Activated CD4-positive, alpha-beta T cell treated with anti-CD3 and anti-CD28 coated beads, Interleukin-2, amount 50 U/mL, for 1 hour (primary cell): Measurements from ENCODE around the gene WNT8A.
"Not testable (repeated sequence)": the region's sequence is repeated elsewhere in the genome, so short reads cannot be mapped to it uniquely, and the experiment has no call there.

Experiments used
- DNase-seq: peaks from one replicate; pipeline ENCODE4 v3.0.0-alpha.2; 2020

Gene WNT8A, protein sequence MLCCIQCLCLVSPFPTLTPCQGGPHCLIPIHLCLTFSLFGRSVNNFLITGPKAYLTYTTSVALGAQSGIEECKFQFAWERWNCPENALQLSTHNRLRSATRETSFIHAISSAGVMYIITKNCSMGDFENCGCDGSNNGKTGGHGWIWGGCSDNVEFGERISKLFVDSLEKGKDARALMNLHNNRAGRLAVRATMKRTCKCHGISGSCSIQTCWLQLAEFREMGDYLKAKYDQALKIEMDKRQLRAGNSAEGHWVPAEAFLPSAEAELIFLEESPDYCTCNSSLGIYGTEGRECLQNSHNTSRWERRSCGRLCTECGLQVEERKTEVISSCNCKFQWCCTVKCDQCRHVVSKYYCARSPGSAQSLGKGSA

DNA sequence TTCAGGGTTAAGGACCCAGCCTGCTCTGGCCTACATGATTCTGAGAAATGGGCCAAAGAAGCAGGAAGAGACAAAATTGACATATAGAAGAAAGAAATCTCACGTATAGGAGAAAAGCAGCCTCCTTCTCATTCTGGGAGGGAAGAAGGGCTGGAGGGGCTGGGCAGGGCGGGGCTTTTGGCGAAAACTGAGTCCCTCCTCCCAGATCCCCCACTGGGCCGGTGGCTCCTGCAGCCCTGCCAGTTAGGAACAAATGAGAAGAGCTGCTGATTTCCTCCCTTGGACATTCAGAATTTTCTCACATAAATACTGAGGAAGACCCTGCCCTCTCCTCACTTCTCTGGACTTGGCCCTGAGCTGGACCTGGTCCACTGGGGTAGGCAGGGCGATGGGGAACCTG, at the start of gene WNT8A:
TSS of gene WNT8A (plus strand) at position 332 of the 400 bp plus-strand sequence. CDS start 95 bp downstream, outside the sequence.
- no peak for DNase-seq

DNA sequence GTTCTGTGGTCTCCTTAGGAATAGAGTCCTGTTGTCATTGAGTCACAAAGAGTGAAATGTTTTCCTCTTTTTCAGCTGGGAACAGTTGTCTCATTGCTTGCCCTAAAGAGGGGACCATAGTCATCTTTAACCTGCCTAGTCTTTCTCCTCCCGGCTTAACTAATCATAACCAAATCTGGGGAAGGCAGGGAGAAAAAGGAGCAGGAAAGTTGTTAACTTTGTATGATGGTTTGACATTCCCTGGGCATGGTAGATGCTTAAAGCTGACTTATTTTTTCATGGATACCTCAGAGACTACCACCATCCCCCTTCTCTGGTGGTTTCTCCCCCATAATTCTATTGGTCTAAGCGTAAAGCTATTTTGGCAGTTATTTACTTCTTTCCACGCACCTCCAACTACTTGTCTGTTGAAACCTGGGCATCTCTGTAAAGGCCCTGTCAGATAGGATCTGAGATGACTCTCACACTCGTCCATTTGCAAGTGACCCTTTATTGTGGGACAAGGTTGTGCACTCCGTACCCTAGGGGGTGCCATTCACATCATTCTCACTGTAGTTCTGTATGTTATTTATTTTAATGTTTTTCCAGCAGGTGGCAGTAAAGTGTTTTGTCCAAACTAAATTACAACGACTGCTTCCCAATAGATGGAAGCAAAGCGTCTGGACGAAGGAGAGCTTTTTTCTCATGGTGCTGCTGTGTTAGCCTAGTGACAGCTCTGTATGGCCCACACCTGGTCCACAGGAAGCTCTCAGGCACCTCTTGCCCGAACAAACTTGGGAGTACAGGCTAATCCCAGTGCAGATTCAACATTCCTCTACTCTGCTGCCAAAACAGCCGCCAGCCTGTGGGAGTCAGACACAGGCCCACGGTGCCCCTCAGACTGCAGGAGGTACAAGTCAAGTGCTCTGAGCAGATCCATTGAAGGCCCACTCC, 48.0 kb upstream of the WNT8A start:
- peak; percentile 46 for DNase-seq

DNA sequence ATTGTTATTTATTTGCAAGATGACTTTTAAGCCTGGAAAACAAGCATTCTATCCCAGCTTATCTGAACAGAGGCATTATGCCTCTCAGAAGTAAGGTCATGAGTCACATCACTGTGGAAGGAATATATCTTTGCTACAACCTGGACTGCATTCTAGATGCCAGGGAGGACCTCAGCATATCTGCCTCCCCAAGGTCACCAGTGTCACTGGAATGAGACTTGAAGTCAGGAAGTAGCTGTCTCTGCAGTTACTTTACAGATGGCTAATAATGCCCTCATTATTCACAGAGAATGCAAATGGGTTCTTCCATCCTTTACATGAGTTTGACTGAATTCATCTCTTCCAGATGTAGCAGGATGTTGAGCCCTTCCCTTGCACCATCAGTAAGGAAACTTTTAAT, 46.6 kb upstream of the WNT8A start:
- DNase-seq = no peak

DNA sequence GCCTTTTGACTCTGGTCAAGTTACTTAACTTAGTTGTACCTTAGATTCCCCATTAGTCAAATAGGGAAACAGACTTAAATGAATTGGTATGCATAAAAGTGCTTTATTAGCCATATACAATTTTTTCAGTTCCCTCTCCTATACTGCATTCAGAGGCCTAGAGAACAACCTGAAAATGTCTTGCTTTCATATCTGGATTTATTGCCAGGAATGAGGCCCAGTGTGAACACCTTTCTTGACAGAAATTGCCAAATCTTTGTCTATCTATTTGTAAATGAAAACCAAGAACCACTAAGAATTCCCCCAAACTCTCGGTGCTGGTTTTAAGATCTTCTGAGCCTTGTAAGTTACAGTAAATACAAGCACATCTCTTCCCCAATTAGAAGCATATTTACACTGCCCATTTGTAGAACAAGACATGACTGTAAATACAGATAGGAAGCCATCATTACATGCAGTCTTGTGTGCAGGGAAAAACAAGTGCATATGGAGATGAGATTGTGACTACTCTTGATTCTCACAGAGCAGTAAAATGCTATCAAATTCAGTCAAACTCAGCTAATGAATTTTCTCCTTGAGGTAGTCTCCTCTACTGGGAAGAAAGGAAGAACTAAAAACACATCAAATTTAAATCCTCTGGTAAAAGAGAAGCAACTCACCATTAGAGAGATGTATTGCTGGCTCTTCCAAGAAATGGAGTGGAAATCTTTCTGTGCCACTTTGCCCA, 45.8 kb upstream of the WNT8A start:
- no peak for DNase-seq

DNA sequence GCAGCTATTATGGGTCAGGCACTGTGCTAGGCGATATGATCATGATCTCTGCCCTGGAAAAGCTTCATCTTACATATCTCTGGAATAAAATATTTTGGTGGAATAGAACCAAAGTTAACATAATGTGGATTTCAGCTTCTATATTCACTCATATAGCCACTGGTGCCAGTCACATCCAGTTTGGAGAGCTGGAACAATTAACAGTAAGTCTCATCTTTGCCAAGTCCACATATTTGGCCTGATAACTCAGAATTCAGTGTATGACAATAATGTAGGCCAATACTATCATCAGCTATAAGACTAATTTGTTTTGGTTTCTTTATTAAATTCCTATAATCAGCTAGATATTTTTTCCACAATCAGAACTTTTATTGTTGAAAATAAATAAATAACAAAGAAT, 45.0 kb upstream of the WNT8A start:
- no peak for DNase-seq

DNA sequence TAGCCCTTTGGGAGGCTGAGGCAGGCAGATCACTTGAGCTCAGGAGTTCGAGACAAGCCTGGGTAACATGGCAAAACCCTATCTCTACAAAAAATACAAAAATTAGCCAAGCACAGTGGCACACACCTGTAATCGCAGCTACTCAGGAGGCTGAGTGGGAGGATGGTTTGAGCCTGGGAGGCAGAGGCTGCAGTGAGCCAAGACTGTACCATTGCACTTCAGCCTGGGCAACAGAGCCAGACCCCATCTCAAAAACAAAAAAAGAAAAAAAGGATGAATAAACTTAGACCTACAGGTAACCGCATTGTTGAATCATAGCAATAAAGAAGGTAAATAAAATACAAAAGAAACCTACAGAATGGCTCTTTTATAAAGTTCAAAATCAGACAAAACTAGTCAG, 38.5 kb upstream of the WNT8A start:
- DNase-seq = not testable (repeated sequence)

DNA sequence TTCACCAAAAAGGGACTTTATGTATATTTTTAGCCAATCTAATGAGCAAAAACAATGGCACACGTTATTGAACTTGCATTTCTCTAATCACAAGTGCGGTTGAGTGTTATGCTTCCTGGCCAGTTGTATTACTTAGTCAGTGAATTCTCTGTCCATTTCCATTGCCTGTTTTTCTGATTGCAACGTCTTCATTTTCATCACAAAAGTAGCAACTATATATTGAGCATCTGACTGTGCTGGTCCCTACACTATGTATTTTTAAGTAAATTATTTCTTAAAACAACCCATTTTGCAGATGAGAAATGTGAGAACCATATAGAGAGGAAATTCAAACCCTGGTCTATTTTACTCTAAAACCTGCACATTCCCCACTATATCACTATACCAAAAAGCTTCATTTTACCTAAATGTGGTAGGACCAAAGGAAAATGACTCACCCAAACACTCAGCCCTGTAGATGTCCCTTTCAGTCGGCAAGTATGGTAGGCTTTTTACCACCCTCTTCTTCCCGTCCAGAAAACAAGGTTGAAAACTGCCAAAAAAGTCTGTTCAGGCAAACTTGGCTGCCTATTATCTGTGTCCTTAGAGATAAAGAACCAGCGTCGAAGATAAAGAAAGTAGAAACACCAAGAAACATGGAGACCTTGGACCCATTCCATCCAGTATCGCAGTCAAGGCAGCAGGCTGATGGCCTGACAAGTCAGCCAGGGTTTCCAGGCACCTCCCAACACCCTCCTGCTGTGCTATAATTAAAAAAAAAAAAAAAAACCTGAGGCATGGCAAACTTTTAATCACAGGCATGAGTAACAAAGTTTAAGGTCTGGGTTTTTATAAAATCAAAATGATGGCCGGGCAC, 32.2 kb upstream of the WNT8A start:
- DNase-seq = no peak

DNA sequence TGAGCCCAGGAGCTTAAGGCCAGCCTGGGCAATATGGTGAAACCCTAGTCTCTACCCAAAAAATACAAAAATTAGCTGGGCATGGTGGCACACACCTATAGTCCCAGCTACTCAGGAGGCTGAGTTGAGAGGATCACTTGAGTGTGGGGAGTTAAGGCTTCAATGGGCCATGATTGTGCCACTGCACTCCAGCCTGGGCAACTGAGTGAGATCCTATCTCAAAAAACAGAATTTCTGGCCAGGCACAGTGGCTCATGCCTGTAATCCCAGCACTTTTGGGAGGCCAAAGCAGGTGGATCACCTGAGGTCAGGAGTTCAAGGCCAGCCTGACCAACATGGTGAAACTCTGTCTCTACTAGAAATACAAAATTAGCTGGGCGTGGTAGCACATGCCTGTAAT, 31.1 kb upstream of the WNT8A start:
- DNase-seq = not testable (repeated sequence)

DNA sequence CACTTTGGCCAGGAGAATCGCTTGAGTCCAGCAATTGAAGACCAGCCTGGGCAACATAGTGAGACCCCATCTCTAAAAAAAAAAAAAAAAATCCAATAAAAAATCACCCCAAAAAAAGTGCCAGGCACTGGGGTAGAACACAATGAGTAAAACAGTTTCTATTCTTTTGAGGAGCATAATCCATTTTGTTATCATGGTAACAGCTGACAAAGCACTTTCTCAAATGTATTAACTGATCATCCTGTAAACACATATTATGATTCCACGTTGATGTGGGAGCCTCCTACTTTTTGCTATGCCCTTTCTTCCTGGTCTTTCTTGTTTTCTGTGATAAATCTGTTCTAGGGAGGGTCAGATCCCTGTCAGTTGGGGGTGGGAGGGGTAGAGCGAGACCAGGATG, 30.3 kb upstream of the WNT8A start:
- no peak for DNase-seq

DNA sequence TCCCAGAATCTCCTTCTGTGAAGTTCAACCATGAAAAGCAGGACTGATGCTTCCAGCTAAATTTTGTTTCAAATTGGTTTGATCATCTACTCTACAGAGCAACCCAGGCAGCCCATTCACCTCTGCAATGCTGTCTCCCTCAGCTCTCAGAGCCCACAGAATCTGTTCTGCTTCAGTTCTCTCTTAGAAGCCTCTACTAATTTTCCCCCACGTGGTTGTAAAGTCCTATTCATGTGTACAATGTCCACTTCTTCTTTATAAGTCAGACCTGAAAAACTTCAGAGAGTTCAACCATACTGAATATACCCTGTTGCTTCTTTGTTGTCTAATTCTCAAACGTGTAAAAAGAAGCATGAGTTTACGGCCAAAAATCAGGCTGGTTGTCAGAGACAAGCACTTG, 29.6 kb upstream of the WNT8A start:
- no peak for DNase-seq

DNA sequence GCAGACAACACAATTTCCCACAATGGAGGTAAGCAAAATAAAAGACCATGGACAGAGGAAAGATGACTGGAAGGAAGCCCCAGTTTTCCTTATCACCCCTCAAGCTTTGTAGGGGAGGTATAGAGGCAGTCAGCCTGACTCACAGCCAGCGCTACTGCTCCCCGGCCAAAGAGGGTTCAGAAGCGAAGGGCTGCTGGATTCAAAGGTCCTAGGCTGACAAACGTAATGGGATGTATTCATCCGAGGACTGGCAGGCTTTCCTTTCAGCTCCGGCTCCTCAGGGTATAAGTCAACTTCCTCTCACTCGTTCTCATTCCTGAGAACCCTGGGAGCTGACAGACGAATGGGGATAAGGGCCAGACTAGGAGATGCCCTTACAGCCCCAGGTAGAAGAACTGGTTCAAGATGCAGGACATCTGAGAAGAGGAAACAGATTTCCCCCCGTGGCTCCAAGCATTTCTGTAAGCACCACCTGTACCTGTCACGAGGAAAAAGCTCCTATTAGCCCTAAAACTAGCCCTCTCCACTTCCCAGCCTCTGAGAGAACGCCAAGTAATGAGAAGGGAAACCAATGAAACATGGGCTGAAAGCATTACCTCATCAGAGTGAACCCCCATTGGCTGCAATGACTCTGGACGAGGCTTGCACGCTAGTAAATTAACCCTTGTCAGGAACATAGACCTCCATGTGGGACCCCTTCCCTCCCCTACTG, 28.8 kb upstream of the WNT8A start:
- DNase-seq = no peak

DNA sequence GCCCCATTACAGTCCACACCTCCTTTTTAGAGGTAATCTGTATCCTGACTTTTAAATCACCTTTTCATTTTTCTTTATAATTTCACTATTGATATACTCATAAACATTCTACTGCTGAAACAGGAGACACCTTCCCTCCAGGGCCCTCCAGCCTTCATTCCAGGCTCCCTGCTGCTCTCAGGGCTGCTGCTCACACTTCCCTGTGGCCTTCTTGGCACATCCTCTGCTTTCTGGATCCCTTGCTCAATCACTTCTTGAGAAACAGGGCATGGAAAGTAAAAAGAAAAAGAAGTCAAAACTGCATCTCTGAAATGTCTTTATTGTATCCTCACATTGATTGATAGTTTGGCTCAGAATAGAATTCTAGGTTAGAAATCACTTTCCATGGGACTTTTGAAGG, 19.3 kb upstream of the WNT8A start:
- DNase-seq = no peak

DNA sequence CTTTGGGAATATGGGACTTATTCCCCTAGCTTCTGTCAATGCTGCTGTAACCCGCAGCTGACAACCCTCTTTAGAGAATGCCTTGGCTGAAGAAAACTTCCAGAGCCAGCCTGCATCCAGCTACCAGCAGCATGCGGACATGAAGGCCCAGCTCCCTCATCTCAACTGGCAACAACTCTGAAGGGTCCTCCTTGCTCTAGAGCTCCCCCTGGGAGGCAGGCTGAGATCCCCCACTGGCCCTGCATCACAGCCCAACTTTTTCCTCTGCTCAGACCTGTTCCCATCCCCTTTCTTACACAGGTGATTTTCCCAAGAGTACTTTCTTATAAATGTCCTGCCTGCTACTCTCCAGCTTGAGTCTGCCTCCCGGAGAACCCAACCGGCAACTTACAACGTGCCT, 18.7 kb upstream of the WNT8A start:
- DNase-seq = no peak

DNA sequence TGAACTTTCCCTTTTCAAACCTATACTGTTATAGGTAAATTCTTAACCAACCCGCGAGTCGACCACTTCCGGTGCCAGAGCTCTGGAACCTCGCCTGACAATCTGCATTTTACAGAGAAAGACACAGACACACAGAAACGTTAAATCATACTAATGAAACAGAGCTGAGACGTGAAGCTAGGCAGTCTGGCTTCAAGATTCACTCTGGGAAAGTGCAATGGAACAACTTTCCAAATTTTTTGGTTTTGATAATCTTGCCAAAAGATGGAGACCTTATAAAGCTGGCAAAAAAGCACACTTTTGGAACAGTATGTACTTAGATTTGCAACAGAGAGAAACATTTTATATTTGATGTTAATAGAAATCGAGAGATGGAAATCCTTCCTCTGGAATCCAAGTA, 15.9 kb upstream of the WNT8A start:
- no peak for DNase-seq

DNA sequence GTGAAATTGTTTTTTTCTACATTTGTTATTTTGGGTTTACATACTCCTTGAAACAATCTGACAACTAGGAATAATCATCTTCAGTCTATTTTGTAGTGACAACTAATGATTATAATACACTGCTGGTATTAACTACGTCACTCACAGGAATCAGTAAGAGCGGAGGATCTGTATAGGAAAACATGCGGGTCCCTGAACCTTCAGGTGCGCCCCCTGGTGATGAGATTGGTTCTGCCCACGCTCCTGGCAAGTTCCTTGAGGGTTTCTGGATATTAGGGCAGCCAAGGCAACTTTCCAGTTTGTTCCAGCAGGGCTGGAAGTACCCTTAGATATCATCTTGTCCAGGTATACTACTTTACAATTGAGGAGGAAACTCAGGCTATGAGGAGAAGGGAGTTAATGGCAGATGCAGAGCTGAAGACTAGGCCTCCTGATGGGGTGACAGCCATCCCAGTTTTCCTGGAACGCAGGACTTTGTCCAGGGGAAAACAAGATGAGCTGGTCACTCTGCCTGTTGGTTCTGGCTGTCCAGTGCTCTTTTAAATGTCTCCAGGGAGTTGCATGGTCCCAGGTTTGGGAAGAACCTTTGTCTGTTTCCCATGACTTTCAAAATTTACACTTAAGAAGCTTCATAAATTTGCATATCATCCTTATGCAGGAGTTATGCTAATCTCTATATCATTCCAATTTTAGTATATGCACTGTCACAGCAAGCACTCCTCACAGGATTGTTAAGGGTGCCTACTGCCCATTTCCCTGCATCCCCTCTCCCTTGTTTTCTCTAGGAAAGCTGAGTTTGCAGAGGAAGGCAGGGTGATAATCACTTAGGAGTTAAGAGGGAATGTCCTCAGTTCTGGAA, 14.9 kb upstream of the WNT8A start:
- peak; percentile 75 for DNase-seq

DNA sequence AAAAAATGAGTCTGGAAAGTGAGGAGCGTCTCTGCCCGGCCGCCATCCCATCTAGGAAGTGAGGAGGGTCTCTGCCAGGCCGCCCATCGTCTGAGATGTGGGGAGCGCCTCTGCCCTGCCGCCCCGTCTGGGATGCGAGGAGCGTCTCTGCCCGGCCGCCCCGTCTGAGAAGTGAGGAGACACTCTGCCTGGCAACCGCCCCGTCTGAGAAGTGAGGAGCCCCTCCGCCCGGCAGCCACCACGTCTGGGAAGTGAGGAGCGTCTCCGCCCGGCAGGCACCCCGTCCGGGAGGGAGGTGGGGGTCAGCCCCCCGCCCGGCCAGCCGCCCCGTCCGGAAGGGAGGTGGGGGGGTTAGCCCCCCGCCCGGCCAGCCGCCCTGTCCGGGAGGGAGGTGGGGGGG, 13.8 kb upstream of the WNT8A start:
- DNase-seq = not testable (repeated sequence)

DNA sequence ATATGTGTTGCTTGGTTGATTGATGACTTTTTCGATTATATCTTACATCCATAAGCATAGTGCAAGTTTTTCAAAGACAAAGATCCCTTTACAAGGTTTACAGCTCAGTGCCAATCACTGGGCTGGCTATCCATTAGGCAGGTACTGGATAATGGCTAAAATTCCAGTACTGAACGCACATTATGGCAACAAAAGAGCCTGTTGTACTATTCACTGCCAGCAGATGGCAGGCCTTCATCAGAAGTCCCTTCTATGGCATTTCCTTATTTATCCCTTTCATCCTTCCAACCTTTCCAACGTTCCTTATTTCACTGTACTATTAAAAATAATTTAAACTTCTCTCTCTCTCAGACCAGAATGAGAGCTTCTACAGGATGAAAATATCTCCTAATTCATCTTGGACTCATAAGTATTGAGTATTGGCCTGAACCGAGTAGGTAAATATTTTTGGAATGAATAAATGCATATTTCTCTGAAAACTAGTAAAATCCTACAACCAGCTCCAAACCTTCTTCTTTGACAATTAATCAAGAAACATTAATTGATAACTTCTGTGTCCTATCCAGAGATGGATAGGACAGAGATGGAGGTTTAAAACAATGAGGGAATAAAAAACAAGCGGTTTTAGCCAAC, 6.7 kb upstream of the WNT8A start:
- DNase-seq = peak; percentile 41

DNA sequence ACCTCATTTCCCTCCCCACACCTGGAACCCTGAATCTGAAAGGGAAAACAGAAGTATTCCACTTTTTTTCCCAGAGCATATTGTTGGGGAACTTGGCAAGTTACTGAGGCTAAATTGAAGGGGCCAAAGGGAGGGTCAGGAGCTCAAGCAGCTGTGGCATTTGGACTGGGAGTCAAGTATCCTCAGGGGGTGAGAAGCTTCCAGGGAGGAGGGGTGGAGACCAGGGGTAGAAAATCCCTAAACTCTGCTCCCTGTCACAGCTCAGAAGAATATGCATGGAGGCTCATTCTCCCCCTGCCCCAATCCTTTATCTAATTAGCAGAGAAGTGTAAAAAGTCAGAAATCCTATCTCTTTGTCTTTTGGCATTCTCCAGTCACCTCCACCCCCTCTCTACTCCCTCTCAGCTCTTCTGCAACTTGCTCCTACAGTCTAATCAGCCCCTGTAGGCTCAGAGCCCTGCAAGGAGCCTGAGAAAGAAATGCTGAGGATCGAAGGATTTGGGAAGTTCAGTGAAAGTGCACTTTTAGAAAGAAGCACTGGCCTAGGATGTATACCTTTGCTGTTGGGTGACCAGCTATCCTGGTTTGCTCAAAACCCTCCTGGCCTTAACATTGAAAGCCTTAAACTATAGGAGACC, 5.7 kb upstream of the WNT8A start:
- DNase-seq = no peak

DNA sequence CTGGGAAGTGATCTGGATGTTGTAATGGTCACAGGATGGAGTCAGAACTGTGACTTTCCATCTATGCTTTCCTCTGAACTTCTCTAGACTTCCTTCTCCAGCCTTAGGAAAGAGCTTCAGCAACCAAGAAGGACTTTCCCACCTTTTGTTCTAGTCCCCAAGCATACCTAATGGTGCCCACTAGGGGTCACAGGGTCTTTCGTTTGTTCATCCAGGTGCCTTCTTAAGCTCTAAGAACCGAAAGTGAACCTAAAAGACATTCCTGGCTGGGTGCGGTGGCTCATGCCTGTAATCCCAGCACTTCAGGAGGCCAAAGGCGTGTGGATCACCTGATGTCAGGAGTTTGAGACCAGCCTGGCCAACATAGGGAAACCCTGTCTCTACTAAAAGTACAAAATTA, 1.8 kb upstream of the WNT8A start:
- DNase-seq = no peak

DNA sequence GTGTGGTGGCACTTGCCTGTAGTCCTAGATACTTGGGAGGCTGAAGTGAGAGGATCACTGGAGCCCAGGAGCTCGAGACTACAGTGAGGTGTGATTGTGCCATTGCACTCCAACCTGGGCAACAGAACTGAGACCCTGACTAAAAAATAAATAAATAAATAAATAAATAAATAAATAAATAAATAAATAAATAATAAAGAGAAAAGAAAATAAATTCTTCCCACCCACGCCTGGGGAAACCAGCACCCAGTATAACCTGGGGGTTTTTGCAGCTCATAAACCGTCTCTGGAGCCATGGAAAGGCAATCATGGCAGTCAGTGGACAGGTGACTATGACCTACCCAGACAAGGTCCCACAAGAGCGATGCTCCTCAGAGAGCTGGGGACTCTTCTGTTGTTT, 7.9 kb downstream of the WNT8A start:
- no peak for DNase-seq
